Left ventricle myocardium inferior (tissue), 1 donor: ENCODE data around the gene CPNE8. TPM values are rescaled to one million over a fixed set of nuclear protein-coding genes. Genes with fewer than 3 reads are reported as not detected.

Experiments
- DNase-seq: peaks from one replicate; pipeline ENCODE4 v3.0.0-alpha.2; 2020
- H3K27ac ChIP-seq: fragments of 200-600 bp; replicated peaks from 2 replicates; pipeline ENCODE4 v1.8.0; 2021
- H3K27me3 ChIP-seq: fragments of 200-600 bp; 2 replicates; pipeline ENCODE4 v1.8.0; 2021; ENCODE audit warnings: low read depth
- H3K36me3 ChIP-seq: fragments of 200-600 bp; 2 replicates; pipeline ENCODE4 v1.8.0; 2021
- H3K4me1 ChIP-seq: fragments of 200-600 bp; 2 replicates; pipeline ENCODE4 v1.8.0; 2021
- H3K4me3 ChIP-seq: fragments of 200-600 bp; 2 replicates; pipeline ENCODE4 v1.8.0; 2021; ENCODE audit warnings: mild to moderate bottlenecking, moderate library complexity
- H3K9me3 ChIP-seq: fragments of 200-600 bp; replicated peaks from 2 replicates; pipeline ENCODE4 v1.8.0; 2021
- intact Hi-C: fragments of 100-400 bp; cut with micrococcal nuclease; formaldehyde crosslinking; loops from one replicate; pipeline ENCODE4 v1.11.0; 2022
- total RNA-seq: library from RNA; stranded (reverse); fragmentation: NEBNext Ultra II Directional; extraction: Animal tissue kit (Norgen Biotek cat#: 25700); gene quantifications from one replicate; pipeline ENCODE4 v1.2.1, GENCODE V29; 2021
- TF ChIP-seq, protein P1 (sequence below): fragments of 200-600 bp; IDR thresholded peaks from 2 replicates; pipeline ENCODE4 v1.8.0; 2021; ENCODE audit warnings: antibody characterized with exemption, mild to moderate bottlenecking, borderline replicate concordance
- donor health status: DM: no; HTN: yes; CAD: no; lungs with severe emphysema.

CPNE8 gene
- total RNA-seq, 1 donor from 2014 or later, result 7.2 TPM

DNA sequence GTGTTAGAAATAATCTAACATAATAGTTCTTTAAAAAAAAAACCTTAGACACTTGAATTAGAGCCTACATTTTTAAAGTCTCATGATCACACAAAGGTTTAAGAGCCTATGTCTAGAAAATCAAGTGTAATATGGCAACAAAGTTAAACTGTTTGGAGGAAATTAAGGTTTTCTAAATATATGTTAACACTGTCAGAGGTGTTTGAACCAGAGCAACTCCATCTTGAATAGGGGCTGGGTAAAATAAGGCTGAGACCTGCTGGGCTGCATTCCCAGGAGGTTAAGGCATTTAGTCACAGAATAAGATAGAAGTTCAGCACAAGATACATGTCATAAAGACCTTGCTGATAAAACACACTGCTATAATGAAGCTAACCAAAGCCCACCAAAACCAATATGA lies 12.4 kb downstream of the CPNE8 start:
- Histone ChIP-seq H3K27ac (no peak overlapping the region), H3K4me1 (peaks cover 49% of the 10 kb centered on the region), H3K9me3 (no peaks in the 10 kb centered on the region), H3K27me3 (no peaks in the 10 kb centered on the region), H3K36me3 (no peaks in the 10 kb centered on the region), H3K4me3 (no peak overlapping the region)
- intact Hi-C loops, result no loop called here
- TF ChIP-seq, protein P1, sequence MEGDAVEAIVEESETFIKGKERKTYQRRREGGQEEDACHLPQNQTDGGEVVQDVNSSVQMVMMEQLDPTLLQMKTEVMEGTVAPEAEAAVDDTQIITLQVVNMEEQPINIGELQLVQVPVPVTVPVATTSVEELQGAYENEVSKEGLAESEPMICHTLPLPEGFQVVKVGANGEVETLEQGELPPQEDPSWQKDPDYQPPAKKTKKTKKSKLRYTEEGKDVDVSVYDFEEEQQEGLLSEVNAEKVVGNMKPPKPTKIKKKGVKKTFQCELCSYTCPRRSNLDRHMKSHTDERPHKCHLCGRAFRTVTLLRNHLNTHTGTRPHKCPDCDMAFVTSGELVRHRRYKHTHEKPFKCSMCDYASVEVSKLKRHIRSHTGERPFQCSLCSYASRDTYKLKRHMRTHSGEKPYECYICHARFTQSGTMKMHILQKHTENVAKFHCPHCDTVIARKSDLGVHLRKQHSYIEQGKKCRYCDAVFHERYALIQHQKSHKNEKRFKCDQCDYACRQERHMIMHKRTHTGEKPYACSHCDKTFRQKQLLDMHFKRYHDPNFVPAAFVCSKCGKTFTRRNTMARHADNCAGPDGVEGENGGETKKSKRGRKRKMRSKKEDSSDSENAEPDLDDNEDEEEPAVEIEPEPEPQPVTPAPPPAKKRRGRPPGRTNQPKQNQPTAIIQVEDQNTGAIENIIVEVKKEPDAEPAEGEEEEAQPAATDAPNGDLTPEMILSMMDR, result no peak
- DNase-seq, result no peak

DNA sequence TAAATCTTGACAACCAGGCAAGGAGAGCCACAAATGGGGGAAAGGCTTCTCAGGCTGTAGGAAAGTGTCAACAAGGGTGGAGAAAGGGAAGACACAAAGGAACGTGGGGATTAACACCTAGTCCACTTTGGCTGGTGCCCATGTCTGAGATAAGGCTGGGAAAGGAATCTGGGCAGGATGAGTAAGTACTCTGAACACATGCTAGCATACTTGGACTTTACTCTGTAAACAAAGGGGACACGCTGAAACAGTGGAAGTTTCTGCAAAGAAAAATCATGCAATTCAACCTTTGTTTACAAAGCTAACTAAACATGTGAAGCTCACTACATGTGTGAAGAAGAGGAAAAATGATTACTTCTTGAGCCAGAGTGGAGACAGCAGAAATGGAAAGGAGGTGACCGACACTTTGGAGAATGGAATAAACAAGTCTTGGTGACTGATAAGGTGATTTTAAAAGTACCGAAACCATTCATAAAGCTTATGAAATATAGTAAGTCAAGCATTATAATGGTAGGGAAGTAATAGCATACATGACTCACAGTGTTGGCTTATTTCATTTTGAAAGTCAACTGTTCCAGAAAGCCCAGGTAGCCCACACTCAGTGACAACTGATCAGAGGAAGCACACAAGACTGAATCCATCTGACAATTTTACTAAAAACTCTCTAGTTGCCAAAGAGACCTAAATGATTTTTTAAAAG lies 13.2 kb downstream of the CPNE8 start:
- H3K36me3 ChIP-seq, result no peaks in the 10 kb centered on the region
- H3K9me3 ChIP-seq, result no peaks in the 10 kb centered on the region
- TF ChIP-seq, protein P1, result no peak
- no peak for DNase-seq
- peaks cover 56% of the 10 kb centered on the region for H3K4me1 ChIP-seq
- H3K27me3 ChIP-seq, result no peaks in the 10 kb centered on the region
- intact Hi-C loops, result no loop called here
- H3K4me3 ChIP-seq, result no peak overlapping the region
- no peak overlapping the region for H3K27ac ChIP-seq

DNA sequence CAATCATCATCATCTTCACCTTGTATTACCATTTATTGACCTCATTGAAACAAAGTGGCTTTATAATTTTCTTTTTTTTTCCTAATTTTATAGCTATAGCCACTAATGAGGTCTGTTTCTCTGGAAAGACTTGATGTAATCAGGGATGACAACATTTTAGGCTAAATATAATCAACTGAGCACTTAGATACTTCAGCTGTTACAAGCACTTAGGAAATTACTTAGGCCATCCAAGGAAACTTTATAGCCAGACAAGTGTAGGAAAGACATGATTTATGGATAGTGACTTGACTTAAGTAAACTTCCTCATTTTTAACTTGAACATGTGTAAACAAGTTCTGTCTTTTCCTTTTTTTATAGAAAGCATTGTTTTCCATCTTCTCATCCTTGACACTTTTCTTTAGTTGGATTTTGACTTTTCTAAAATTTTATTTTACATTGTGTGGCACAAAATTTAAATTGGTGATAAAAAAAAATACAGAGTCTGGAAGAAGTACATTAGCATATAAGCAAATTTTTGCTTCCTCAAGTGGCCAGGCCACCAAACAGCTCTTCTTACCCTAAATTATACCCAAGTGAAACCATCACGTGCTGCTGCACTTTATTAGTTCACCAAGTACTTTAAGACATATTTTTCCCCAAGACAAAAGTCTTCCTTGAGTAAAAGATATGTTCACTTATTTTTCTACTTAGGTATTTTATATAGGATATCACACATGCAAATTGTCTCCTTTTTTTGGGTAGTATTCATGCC lies 15.1 kb downstream of the CPNE8 start:
- Histone ChIP-seq H3K4me1 (peaks cover 38% of the 10 kb centered on the region), H3K27ac (no peak overlapping the region), H3K36me3 (no peaks in the 10 kb centered on the region), H3K4me3 (no peak overlapping the region), H3K9me3 (no peaks in the 10 kb centered on the region), H3K27me3 (no peaks in the 10 kb centered on the region)
- TF ChIP-seq, protein P1, result no peak
- intact Hi-C loops, result no loop called here
- no peak for DNase-seq

DNA sequence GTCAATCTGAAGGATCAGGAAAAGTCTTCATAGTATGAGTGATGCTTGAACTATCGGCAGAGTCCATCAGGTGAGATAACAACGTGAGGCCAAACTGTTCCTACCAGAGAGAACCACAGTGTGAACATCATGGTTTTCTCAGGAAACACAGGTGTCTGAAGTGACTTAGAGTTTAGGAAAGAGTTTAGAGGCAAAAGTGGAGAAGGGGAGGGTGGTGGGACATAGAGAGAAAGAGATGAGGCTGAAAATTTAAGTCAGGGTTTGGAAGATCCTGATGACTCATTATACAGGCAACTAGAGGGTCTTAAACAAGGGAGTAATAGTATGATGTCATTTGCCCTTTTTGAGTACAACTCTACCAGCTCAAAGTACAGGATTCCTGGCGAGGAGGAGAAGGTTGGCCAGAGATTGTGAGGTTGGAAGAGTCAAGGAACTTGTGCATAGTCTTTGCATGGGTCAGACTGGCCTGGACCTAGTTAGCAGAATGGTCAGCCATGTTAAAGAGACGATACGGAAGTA lies 16.0 kb downstream of the CPNE8 start:
- TF ChIP-seq, protein P1, result no peak
- intact Hi-C loops, result no loop called here

DNA sequence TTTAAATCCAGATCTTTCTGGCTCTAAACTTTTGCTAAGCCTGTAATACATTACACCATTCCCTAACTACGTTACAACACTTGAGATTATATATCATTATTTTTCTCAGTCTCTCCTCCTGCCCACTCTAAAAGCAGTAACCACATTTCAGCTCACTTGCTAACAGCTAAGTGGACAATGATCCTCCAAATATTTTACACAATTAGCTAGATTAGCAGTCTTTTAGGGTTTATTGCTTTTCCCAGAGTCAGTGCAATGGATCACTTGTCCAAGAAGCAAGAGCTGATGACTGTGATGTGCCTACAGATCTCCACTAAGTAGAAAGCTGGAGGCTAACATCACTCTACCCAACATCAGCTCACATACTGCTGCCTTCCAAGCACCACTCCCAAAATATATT lies 17.6 kb downstream of the CPNE8 start:
- peaks cover 30% of the 10 kb centered on the region for H3K4me1 ChIP-seq
- no peak overlapping the region for H3K4me3 ChIP-seq
- intact Hi-C loops, result no loop called here
- no peak overlapping the region for H3K27ac ChIP-seq
- DNase-seq, result no peak
- no peaks in the 10 kb centered on the region for H3K36me3 ChIP-seq
- H3K9me3 ChIP-seq, result peaks cover 3% of the 10 kb centered on the region
- TF ChIP-seq, protein P1, result no peak
- no peaks in the 10 kb centered on the region for H3K27me3 ChIP-seq

More for the DNA sequence above, 16.0 kb downstream of the CPNE8 start:
- peaks cover 31% of the 10 kb centered on the region for H3K4me1 ChIP-seq
- no peak overlapping the region for H3K4me3 ChIP-seq
- no peak overlapping the region for H3K27ac ChIP-seq
- H3K9me3 ChIP-seq, result no peaks in the 10 kb centered on the region
- DNase-seq, result no peak
- no peaks in the 10 kb centered on the region for H3K36me3 ChIP-seq
- no peaks in the 10 kb centered on the region for H3K27me3 ChIP-seq
